Stomach (tissue), 4 donors: ENCODE results near the gene AGGF1.

Experiments
- CTCF ChIP-seq, 7 experiments: fragments of 450-650 bp in 4 of 7; fragments of 200-600 bp in 3 of 7; sonication (generic) in 3 of 7; IDR thresholded peaks; one replicate each; pipeline ENCODE4 v1.5.1; 2016 to 2019; ENCODE audit warnings: antibody characterized with exemption in 7 of 7, control low read depth in 2 of 7, mild to moderate bottlenecking in 1 of 7
- POLR2A ChIP-seq, 4 donors: fragments of 450-650 bp; IDR thresholded peaks; one replicate each; pipeline ENCODE4 v1.6.1; 2016; ENCODE audit warnings: antibody characterized with exemption in 4 of 4, control low read depth in 2 of 4, mild to moderate bottlenecking in 1 of 4, moderate library complexity in 1 of 4

GRCh38 chr5:76982450-76982849 is 47.8 kb upstream of the AGGF1 start:
- TF ChIP-seq POLR2A (IDR thresholded peaks at IDR 0.05) (no peak), CTCF (IDR thresholded peaks at IDR 0.05) (no peak)
